ENCODE data around the gene PARP12. TPM values are rescaled to one million over a fixed set of nuclear protein-coding genes. Genes with fewer than 3 reads are reported as not detected.

PARP12 gene
- total and polyA plus RNA-seq, 9 of the 15 experiments (the other 6 are each of a cell fraction or from before 2014, with no cell fraction given) = 4.6 to 40.4 (median 23.5) TPM

DNA sequence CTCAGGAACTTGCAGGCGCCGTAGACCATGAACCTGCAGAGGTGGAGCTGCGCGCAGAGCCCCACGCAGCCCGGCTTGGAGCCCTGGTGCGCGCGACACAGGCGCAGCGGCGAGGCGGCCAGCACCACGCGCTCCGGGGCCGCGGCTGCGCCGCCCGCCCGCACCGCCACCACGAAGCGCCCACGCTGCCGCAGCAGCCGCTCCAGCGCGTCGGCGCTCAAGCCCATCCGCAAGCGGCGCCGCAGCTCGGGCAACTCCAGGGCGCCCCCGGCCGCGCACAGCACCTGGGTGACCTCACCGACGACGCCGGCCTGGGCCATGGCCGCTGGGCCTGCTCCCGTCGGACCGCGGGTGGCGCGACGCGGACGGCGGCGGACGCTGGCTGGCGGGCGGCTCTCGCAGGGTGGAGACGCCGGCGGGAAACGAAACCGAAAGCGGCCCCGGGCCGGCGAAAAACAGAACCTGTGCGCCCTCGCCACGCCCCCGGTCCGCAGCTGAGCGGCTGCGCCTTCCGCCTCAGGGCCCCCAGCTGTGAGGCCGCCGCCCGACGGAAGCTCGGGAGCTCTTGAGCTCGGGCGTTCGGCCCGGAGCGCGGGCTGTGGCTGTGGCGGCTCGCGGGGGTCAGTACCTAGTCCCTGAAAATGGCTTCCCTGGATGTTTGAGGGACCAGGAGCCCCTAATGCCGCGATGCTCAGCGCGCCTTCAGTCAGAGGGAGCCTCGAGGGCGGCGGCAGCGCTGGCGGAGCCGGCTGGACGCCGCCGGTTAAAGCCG, at the start of gene PARP12 (continued):
- TF ChIP-seq, protein P1, sequence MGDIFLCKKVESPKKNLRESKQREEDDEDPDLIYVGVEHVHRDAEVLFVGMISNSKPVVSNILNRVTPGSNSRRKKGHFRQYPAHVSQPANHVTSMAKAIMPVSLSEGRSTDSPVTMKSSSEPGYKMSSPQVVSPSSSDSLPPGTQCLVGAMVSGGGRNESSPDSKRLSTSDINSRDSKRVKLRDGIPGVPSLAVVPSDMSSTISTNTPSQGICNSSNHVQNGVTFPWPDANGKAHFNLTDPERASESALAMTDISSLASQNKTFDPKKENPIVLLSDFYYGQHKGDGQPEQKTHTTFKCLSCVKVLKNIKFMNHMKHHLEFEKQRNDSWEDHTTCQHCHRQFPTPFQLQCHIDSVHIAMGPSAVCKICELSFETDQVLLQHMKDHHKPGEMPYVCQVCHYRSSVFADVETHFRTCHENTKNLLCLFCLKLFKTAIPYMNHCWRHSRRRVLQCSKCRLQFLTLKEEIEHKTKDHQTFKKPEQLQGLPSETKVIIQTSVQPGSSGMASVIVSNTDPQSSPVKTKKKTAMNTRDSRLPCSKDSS (IDR thresholded peaks at IDR 0.05; ENCODE audit: low read depth, partially characterized antibody) = no peak
- TF ChIP-seq FOXP1 (CRISPR knock-in tag; IDR thresholded peaks at IDR 0.05) (no peak; the same call in 1 of the 2 replicates), ZNF717 (CRISPR knock-in tag; IDR thresholded peaks at IDR 0.05) (no peak), RBM14 (IDR thresholded peaks at IDR 0.05; ENCODE audit: borderline replicate concordance, insufficient read depth, low read depth, low read length) (0 out of 2 replicates have a peak, but pooled peaks have one; percentile 16), DDX20 (tag; IDR thresholded peaks at IDR 0.05; ENCODE audit: low read depth) (no peak), SMAD1 (IDR thresholded peaks at IDR 0.05; ENCODE audit: low read depth, low read length, partially characterized antibody) (no peak), ZNF354B (CRISPR knock-in tag; IDR thresholded peaks at IDR 0.05) (no peak), PML (IDR thresholded peaks at IDR 0.05; ENCODE audit: low read length) (peak; percentile 30; the same call in 1 of the 2 replicates), RFX5 (IDR thresholded peaks at IDR 0.05; ENCODE audit: low read depth, low read length) (no peak), ZBED1 (IDR thresholded peaks at IDR 0.05) (no peak), RB1 (IDR thresholded peaks at IDR 0.05; ENCODE audit: low read depth) (peak; percentile 89; the same call in 1 of the 2 replicates), PTTG1 (tag; IDR thresholded peaks at IDR 0.05; ENCODE audit: low read depth) (no peak), ATF1 (CRISPR knock-in tag; IDR thresholded peaks at IDR 0.05) (no peak), ATF1 (tag; IDR thresholded peaks at IDR 0.05) (peak; percentile 76), ZNF282 (CRISPR knock-in tag; IDR thresholded peaks at IDR 0.05) (peak; percentile 93), ZBTB33 (CRISPR knock-in tag; IDR thresholded peaks at IDR 0.05) (peak; percentile 99), ZNF274 (IDR thresholded peaks at IDR 0.05; ENCODE audit: borderline replicate concordance, low read depth, low read length) (no peak), FOXJ3 (CRISPR knock-in tag; IDR thresholded peaks at IDR 0.05) (no peak), ZNF695 (CRISPR knock-in tag; IDR thresholded peaks at IDR 0.05) (no peak; the same call in 1 of the 2 replicates), SREBF1 (IDR thresholded peaks at IDR 0.05; ENCODE audit: borderline replicate concordance, low read depth, low read length) (no peak)
- TF ChIP-seq, protein P2, sequence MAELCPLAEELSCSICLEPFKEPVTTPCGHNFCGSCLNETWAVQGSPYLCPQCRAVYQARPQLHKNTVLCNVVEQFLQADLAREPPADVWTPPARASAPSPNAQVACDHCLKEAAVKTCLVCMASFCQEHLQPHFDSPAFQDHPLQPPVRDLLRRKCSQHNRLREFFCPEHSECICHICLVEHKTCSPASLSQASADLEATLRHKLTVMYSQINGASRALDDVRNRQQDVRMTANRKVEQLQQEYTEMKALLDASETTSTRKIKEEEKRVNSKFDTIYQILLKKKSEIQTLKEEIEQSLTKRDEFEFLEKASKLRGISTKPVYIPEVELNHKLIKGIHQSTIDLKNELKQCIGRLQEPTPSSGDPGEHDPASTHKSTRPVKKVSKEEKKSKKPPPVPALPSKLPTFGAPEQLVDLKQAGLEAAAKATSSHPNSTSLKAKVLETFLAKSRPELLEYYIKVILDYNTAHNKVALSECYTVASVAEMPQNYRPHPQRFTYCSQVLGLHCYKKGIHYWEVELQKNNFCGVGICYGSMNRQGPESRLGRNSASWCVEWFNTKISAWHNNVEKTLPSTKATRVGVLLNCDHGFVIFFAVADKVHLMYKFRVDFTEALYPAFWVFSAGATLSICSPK (IDR thresholded peaks at IDR 0.05; ENCODE audit: borderline replicate concordance) = no peak
- TF ChIP-seq, protein P3, sequence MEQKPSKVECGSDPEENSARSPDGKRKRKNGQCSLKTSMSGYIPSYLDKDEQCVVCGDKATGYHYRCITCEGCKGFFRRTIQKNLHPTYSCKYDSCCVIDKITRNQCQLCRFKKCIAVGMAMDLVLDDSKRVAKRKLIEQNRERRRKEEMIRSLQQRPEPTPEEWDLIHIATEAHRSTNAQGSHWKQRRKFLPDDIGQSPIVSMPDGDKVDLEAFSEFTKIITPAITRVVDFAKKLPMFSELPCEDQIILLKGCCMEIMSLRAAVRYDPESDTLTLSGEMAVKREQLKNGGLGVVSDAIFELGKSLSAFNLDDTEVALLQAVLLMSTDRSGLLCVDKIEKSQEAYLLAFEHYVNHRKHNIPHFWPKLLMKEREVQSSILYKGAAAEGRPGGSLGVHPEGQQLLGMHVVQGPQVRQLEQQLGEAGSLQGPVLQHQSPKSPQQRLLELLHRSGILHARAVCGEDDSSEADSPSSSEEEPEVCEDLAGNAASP (IDR thresholded peaks at IDR 0.05) = no peak

Data from K562 (cell line).